ENCODE results near the gene ZFP64.
"Not testable (repeated sequence)": the region's sequence is repeated elsewhere in the genome, so short reads cannot be mapped to it uniquely, and the experiment has no call there.

Gene ZFP64

GRCh38 chr20:52191132-52191915 is at the start of gene ZFP64:
TSS of gene ZFP64 (minus strand) at chr20:52191779. CDS start at chr20:52191636, 143 bp downstream.
- DNase-seq, result peak; percentile 75

DNA sequence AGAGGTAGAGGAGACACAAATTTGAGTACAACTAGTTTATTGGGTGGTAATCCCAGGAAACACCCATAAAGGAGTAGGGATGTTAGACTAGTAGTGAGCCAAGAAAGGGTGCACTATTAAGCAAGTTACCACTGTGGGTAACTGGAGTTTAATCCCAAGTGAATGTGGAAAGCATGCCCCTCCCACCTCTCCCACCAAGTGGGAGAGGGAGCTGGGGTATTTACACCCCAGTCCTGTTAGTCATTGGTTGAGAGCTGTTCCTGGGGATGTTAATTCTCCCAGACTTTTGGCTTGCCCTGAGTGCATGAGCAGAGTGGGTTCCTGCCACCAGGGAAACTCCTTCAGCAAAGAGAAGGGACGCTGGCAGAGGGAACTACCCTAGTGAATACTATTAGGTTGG is 49.2 kb upstream of the ZFP64 start:
- DNase-seq, result no peak

DNA sequence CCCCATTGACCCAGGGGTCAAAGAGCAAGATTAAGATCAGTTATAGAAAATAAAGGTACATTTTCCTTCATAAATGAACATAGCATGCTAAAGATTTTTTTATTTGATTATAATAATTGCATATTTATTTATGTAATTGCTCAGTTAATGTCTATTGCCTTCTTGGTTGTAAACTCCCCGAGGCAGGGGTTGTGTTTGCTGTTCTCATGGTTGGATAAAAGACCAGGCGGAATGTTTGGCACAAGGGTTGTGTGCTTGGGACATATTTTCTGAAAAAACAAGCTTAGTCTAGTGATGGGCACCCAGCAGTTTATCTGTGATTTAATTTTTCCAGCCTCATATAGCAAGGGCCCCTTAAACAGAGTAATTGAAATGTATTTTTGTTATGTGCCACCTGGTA is 47.5 kb upstream of the ZFP64 start:
- DNase-seq, result no peak

GRCh38 chr20:52236292-52236691 is 44.7 kb upstream of the ZFP64 start:
- no peak for DNase-seq

DNA sequence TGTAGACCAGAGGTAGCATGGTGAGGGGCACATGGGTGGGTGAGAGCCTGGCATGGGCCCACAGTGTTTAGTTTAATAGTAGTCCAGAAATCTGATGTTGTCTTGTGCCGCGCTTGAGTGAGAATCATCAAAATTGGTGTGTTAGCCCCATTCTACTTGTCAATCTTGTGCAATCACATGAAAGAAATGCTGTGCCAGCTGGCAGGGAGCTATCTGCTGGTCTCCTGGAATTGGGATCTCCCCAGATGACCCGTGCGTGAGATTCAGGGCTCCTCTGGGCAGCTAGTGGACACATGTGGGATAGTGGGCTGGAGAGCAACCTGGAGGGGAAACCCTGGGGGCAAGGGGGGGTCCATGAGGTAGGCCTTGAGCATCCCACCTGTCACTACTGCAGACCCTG is 43.5 kb upstream of the ZFP64 start:
- DNase-seq, result no peak

GRCh38 chr20:52234302-52235045 is 42.9 kb upstream of the ZFP64 start:
- no peak for DNase-seq

DNA sequence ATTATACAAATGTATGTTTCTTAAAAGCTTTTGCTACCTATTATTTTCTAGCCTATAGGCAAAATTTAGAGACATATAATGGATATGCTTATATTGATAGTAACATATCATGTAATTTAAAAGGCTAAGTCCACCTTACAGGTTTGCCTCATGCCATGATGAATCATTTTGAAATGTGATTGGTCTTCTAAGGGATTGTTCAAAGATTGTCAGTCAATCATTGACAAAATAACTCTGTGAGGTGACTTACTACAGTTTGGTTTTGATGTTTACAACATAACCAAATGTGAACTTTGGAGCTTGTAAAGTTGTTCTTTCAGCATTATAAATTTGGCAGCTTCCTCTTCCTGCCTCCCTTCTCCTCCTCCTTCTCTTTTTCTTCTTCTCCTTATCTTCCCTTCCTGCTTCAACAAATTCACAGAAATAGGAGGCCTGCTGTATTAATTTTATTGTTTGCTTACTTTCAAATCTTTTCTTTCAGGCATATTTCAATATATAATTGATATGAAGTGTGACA is 39.7 kb upstream of the ZFP64 start:
- no peak for DNase-seq

- DNase-seq, result no peak
These were observed 38.8 kb upstream of the ZFP64 start for GRCh38 chr20:52230409-52230808.

- not testable (repeated sequence) for DNase-seq
These were observed 37.8 kb upstream of the ZFP64 start for GRCh38 chr20:52229346-52229745.

GRCh38 chr20:52226370-52226769 is 34.8 kb upstream of the ZFP64 start:
- no peak for DNase-seq

DNA sequence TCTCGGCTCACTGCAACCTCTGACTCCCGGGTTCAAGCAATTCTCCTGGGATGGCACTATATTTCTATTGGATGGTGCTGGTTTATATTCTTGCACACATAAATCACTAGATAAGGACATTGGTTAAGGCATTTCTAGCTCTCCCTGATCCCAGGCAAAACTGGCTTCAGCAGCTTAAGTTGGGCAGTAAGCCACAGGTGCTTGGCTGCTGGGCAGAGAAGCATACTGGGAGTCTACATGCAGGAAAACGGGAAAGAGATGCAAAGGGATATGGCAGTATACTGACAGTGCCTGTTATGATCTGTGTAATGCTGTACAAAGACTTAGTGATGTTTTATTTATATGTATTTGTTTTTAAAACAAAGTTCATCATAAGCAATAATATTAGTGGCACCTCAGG is 33.3 kb upstream of the ZFP64 start:
- DNase-seq, result no peak

DNA sequence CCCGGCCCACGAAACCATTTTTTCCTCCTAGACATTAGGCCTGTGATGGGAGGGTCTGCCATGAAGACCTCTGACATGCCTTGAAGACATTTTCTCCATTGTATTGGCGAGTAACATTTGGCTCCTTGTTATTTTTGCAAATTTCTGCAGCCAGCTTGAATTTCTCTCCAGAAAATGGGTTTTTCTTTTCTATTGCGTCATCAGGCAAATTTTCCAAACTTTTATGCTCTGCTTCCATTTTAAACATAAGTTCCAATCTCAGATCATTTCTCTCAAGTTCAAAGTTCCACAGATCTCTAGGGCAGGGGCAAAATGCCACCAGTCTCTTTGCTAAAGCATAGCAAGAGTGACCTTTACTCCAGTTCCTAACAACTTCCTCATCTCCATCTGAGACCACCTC is 29.8 kb upstream of the ZFP64 start:
- not testable (repeated sequence) for DNase-seq

- not testable (repeated sequence) for DNase-seq
These were observed 29.3 kb upstream of the ZFP64 start for GRCh38 chr20:52220891-52221290.

DNA sequence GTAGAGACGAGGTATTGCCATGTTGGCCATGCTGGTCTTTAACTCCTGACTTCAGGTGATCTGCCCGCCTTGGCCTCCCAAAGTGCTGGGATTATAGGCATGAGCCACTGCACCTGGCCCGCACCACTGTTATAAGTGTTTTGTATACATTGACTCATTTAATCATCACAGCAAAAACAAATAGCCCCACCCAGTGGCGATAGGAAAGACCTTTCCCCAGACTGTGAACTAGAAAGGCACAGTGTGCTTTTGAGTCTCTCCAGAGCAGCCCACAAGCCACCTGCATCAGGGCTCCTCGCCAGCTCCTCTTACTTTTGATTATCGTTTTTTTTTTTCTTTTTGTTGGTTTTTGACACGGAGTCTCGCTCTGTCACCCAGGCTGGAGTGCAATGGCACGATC is 27.9 kb upstream of the ZFP64 start:
- no peak for DNase-seq

DNA sequence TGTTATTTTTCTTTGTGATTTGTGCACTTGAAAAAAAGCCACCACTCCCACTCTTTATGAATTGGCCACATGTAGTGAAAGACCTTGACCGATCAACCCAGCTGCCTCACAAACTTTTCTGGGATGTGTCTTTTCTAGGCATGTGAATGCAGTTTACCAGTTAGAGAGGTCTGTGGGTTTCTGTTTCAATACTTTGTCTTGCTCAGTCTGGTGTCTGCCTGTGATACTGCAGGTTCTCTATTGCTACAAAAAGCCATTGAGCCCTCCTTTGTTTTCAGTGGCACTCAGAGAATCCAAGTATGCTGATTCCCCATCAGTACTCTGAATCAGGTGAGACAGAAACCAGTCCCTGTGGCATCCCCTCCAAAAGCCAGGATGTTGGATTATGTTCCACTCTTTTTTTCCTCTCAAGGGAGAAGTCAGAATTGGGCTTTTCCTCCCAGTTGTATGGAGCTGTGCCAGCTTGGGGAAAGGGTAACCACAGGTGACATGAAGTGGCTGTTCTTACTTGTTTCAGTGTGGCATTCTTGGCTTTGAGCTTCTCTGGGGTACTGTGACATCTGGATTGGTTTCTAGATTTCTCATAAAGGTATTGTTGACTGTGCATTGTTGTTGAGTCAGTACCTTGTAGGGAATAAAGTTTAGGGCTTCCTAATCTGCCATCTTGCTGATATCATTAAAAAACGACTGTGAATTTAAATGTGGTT is 26.3 kb upstream of the ZFP64 start:
- DNase-seq, result no peak

- no peak for DNase-seq
These were observed 22.4 kb upstream of the ZFP64 start for GRCh38 chr20:52213995-52214394.

DNA sequence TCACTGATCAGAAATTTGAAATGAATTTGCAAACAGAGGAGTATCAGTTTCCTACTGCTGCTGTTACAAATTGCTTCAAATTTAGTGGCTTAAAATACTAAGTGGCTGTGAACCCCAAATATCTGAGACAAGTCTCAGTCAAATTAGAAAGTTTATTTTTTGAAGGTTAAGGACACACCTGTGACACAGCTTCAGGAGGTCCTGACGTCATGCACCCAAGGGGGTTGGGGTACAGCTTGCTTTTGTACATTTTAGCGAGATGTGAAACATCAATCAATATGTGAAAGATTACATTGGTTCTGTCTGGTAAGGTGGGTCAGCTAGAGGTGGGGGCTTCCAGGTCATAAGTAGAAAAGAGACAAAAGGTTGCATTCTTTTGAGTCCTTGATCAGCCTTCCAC is 21.4 kb upstream of the ZFP64 start:
- no peak for DNase-seq

GRCh38 chr20:52210037-52210990 is 18.7 kb upstream of the ZFP64 start:
- DNase-seq, result no peak

GRCh38 chr20:52209154-52209571 is 17.6 kb upstream of the ZFP64 start:
- DNase-seq, result no peak

DNA sequence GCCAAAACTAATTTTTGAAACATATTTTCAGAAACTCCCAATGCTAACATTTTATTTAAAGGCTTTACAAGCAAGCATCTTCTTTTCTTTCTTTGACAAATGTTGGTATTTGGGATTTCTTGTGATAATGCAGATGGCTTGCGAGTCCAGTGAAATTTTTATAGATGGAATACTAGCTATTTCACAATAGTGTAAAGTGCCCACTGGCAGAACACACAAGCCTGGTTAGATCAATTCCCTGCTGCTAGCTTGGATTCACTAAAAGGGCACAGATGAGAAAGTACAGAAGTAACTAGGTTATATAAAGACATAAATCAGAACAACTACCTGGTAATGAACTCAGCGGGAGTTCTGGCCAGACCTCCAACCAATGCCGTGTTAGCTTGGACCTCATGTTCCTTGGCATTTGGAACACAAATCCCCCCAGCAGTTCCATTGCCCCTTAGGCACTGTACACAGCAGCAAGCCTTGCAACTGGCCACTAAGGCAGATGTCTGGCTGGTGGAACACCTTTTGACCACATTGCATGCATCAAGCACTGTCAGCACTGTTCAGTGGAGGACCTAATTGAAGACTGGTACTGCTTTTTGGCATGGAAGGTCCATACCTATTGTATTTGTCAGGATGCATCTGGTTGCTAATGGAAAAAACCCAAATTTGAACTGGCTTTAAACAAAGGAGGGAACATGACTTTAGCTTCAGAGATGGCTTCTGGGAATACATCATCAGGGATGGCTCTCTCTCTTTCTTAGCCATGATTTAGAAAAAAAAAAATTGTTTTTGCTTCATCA is 15.6 kb upstream of the ZFP64 start:
- no peak for DNase-seq

DNA sequence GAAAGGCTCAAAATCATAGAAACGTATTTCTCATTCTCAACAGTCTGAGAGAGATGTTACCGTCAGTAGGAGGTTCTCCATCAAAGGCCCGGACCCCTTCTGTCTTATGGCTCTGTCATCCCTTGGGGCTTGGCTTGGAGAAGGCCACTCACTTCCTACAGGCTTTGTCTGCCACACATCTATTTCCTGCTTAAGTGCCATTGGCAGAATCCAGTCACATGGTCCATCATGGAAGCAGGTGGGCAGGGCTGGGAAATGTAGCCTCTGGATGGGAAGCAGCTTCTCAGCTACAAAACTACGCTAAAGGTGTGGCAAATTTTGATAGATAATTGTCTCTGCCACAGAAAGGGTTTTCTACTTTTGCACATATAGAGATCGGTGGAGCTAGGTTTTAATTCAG is 12.6 kb upstream of the ZFP64 start:
- DNase-seq, result no peak

Measured in NCI-H774 (cell line).